OCI-LY7 (cell line): ENCODE data around the gene PON1.

Experiments used
- EZH2phosphoT487 ChIP-seq: fragments of 200-600 bp; sonication (generic); IDR thresholded peaks from 2 replicates; pipeline ENCODE4 v1.6.1; 2018; ENCODE audit warnings: low read depth, borderline replicate concordance, mild to moderate bottlenecking, mixed run types, antibody characterized with exemption, low read length, moderate library complexity, mixed read lengths
- TF ChIP-seq, protein P1 (sequence below): fragments of 200-600 bp; sonication (generic); conservative IDR thresholded peaks from 2 replicates; pipeline ENCODE4 v1.5.1; 2014; ENCODE audit warnings: mild to moderate bottlenecking, antibody characterized with exemption, low read length, moderate library complexity, mixed read lengths

DNA sequence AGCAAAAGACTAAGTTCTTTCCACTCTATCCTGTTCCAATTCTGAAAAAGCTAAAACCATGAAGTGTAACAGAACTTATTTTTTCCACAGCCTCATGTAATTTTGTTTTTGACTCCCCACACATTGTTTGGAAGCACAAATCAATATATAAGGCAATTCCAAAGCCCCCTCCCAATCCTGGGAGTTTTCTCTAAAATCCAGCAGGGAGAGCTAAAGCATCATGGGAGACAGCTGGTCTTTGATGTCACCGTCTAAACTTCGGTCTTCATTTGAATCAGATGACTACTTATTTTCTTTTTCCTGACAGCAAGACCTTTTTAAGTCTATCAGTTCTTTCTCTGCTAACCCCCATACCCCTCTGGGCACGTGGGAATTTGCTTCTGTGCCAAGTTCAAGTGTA, 33.3 kb upstream of the PON1 start:
- TF ChIP-seq, protein P1, sequence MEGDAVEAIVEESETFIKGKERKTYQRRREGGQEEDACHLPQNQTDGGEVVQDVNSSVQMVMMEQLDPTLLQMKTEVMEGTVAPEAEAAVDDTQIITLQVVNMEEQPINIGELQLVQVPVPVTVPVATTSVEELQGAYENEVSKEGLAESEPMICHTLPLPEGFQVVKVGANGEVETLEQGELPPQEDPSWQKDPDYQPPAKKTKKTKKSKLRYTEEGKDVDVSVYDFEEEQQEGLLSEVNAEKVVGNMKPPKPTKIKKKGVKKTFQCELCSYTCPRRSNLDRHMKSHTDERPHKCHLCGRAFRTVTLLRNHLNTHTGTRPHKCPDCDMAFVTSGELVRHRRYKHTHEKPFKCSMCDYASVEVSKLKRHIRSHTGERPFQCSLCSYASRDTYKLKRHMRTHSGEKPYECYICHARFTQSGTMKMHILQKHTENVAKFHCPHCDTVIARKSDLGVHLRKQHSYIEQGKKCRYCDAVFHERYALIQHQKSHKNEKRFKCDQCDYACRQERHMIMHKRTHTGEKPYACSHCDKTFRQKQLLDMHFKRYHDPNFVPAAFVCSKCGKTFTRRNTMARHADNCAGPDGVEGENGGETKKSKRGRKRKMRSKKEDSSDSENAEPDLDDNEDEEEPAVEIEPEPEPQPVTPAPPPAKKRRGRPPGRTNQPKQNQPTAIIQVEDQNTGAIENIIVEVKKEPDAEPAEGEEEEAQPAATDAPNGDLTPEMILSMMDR = no peak
- no peak for TF ChIP-seq EZH2phosphoT487
